Osteocyte (in vitro differentiated cells): Measurements from ENCODE around the gene PRSS48. TPM values are rescaled to one million over a fixed set of nuclear protein-coding genes. Genes with fewer than 3 reads are reported as not detected.

Source experiments
- DNase-seq: peaks from one replicate; pipeline ENCODE4 v3.0.0; 2021; ENCODE audit warnings: mixed read lengths; ENCODE audit not compliant: unreplicated experiment; ENCODE audit errors: extremely low spot score
- H3K27ac Mint-ChIP-seq: one replicate; pipeline ENCODE4 v1.8.0; 2021; ENCODE audit warnings: mild to moderate bottlenecking, mixed read lengths; ENCODE audit not compliant: unreplicated experiment
- H3K27me3 Mint-ChIP-seq: one replicate; pipeline ENCODE4 v1.8.0; 2021; ENCODE audit warnings: mixed read lengths; ENCODE audit not compliant: unreplicated experiment
- H3K36me3 Mint-ChIP-seq: one replicate; pipeline ENCODE4 v1.8.0; 2021; ENCODE audit warnings: mixed read lengths; ENCODE audit not compliant: unreplicated experiment
- H3K4me1 Mint-ChIP-seq: one replicate; pipeline ENCODE4 v1.8.0; 2021; ENCODE audit warnings: mixed read lengths; ENCODE audit not compliant: unreplicated experiment
- H3K4me3 Mint-ChIP-seq: one replicate; pipeline ENCODE4 v1.8.0; 2021; ENCODE audit warnings: mild to moderate bottlenecking, moderate library complexity, mixed read lengths; ENCODE audit not compliant: unreplicated experiment
- H3K9me3 Mint-ChIP-seq: one replicate; pipeline ENCODE4 v1.8.0; 2021; ENCODE audit warnings: mixed read lengths; ENCODE audit not compliant: unreplicated experiment
- total RNA-seq: library from RNA; stranded (reverse); gene quantifications from 2 replicates; pipeline ENCODE4 v1.2.1, GENCODE V29; 2021
- TF ChIP-seq, protein P1 (sequence below): fragments of 200-600 bp; sonication (generic); IDR thresholded peaks from 2 replicates; pipeline ENCODE4 v1.5.0; 2021; ENCODE audit warnings: antibody characterized with exemption, mild to moderate bottlenecking, moderate library complexity

The PRSS48 gene
- total RNA-seq, 1 donor from 2014 or later: not detected

DNA sequence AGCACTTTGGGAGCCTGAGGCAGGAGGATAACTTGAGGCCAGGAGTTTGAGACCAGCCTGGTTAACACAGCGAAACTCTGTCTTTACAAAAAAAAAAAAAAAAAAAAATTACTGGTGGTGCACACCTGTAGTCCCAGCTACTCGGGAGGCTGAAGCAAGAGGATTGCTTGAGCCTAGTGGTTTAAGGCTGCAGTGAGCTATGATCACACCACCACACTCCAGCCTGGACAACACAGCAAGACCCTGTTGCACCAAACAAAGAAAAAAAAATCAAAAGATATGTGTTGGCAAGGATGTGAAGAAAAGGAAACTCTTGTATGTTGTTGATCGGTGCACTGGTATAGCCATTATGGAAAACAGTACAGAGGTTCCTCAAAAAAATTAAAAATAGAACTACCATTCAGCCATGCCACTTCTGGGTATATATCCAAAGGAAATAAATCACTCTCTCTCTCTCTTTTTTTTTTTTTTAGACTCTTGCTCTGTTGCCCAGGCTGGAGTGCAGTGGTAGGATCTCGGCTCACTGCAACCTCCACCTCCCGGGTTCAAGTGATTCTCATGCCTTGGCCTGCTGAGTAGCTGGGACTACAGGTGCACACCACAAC lies 33.3 kb downstream of the PRSS48 start:
- no peak for DNase-seq
- Mint-ChIP-seq H3K9me3 (peaks cover 3% of the 10 kb centered on the region), H3K4me1 (peaks cover 21% of the 10 kb centered on the region), H3K27me3 (no peaks in the 10 kb centered on the region), H3K36me3 (peaks cover 7% of the 10 kb centered on the region), H3K27ac (no peak overlapping the region), H3K4me3 (no peak overlapping the region)
- TF ChIP-seq, protein P1, sequence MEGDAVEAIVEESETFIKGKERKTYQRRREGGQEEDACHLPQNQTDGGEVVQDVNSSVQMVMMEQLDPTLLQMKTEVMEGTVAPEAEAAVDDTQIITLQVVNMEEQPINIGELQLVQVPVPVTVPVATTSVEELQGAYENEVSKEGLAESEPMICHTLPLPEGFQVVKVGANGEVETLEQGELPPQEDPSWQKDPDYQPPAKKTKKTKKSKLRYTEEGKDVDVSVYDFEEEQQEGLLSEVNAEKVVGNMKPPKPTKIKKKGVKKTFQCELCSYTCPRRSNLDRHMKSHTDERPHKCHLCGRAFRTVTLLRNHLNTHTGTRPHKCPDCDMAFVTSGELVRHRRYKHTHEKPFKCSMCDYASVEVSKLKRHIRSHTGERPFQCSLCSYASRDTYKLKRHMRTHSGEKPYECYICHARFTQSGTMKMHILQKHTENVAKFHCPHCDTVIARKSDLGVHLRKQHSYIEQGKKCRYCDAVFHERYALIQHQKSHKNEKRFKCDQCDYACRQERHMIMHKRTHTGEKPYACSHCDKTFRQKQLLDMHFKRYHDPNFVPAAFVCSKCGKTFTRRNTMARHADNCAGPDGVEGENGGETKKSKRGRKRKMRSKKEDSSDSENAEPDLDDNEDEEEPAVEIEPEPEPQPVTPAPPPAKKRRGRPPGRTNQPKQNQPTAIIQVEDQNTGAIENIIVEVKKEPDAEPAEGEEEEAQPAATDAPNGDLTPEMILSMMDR: no peak

DNA sequence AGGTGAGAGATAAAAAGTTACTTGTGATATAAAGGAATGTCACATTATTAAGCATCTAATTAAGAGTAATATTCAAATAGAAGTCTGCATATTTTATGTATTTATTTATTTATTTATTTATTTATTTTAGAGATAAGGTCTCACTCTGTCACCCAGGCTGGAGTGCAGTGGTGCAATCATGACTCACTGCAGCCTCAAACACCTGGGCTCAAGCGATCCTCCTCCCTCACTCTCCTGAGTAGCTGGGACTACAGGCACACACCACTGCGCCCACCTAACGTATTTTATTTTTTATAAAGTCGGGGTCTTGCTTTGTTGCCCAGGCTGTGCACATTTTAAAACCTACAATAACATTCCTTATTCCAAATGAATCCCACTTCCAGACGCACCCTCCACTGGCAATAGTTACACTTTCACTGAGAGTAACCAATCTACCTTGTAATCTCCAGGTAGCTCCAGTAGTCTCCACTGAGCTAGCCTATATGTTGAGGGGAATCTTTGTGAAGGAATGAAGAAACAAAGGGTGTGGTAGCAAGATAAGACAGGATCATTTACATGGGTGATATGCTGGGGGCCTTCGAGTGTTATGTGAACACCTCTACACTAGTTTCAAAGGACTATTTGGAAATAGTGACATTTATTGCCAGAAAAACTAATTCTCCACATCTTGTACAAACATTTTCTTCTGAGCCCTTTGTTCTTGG lies 36.5 kb downstream of the PRSS48 start:
- no peak overlapping the region for H3K27ac Mint-ChIP-seq
- no peaks in the 10 kb centered on the region for H3K27me3 Mint-ChIP-seq
- peaks cover 3% of the 10 kb centered on the region for H3K36me3 Mint-ChIP-seq
- no peak for DNase-seq
- H3K9me3 Mint-ChIP-seq: no peaks in the 10 kb centered on the region
- H3K4me3 Mint-ChIP-seq: no peak overlapping the region
- H3K4me1 Mint-ChIP-seq: peaks cover 30% of the 10 kb centered on the region
- TF ChIP-seq, protein P1: no peak

DNA sequence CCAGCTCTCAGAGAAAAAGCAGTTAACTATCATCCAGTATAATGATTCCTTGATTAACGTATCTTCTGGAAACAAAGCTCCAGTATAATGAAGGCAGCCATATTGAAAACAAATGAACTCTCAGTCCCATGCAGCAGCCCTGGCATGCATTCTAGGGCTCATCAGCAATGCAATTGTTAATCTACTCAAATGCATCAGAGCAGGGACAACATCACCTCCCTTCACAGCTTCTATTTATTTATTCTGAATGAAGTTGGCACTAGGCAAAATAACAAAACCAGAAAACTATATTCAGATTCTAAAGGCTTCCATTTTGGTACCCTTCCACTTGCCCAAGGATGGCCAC lies 37.0 kb downstream of the PRSS48 start:
- Mint-ChIP-seq H3K4me3 (no peak overlapping the region), H3K4me1 (peaks cover 30% of the 10 kb centered on the region), H3K27me3 (no peaks in the 10 kb centered on the region), H3K9me3 (no peaks in the 10 kb centered on the region), H3K36me3 (no peaks in the 10 kb centered on the region), H3K27ac (peak overlapping the region; percentile 13)
- TF ChIP-seq, protein P1: no peak
- DNase-seq: no peak

DNA sequence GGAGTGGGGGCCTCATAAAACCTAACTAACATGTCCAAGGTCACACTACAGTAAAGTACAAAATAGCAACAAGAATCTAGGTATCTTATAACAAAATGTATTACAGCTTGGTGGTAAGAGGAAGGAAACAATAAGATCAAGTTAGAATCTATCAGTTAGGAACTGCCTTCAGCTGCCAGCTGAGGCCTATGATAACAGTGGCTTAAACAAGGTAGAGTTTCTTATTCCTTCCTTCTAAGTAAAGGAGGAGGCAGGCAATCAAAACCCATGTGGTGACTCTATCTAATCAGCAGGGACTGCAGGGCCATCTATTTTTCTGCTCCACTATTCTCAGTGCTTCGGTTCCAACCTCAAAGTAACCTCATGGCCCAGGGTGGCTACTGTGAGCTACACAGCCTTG lies 37.5 kb downstream of the PRSS48 start:
- no peak for DNase-seq
- TF ChIP-seq, protein P1: no peak
- H3K4me1 Mint-ChIP-seq: peaks cover 30% of the 10 kb centered on the region
- H3K36me3 Mint-ChIP-seq: no peaks in the 10 kb centered on the region
- H3K27me3 Mint-ChIP-seq: no peaks in the 10 kb centered on the region
- H3K27ac Mint-ChIP-seq: peak overlapping the region; percentile 34
- no peak overlapping the region for H3K4me3 Mint-ChIP-seq
- H3K9me3 Mint-ChIP-seq: no peaks in the 10 kb centered on the region

DNA sequence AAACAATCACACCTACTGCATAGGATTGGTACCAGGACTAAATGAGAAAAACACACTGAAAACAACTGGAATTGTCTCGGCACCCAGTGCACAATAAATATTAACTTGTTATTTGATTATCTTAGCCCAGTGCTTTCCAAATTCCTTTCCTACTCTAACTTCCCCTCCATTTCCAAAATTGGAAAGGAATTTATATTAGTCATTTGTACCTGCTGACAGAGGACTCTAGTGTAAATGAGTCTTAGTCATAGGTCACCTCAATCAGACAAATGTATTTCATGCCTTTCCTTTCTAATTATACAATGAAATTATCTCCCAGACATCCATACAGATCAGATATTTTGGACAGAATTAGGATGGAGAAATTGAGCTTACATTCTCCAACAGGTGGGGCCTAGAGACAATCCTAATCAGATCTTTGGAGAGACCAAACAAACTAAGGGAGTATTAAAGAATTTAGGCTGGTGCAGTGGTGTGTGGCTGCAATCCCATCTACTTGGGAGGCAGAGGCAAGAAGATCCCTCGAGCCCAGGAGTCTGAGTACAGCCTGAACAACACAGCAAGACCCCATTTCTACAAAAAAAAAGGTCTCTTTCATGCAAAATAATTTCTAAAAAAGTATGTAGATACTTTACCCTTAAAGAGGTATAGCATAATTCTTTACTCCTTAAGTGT lies 38.4 kb downstream of the PRSS48 start:
- Mint-ChIP-seq H3K36me3 (no peaks in the 10 kb centered on the region), H3K27ac (peak overlapping the region; percentile 51), H3K27me3 (no peaks in the 10 kb centered on the region), H3K4me1 (peaks cover 31% of the 10 kb centered on the region), H3K4me3 (no peak overlapping the region), H3K9me3 (no peaks in the 10 kb centered on the region)
- no peak for DNase-seq
- TF ChIP-seq, protein P1: no peak
